Cardiac muscle cell (in vitro differentiated cells and primary cell): ENCODE data around the gene BFSP2. TPM values are rescaled to one million over a fixed set of nuclear protein-coding genes. Genes with fewer than 3 reads are reported as not detected.

Source experiments
- DNase-seq, 2 donors: peaks; one replicate each; pipeline versions ENCODE4 v3.0.0 to v3.0.0-alpha.2; 2010 to 2017; ENCODE audit warnings: low read depth in 1 of 2, low spot score in 1 of 2
- H3K27ac ChIP-seq: fragments of 200-600 bp; sonication (generic); 2 replicates; pipeline ENCODE4 v1.5.1; 2016
- H3K27me3 ChIP-seq: fragments of 200-600 bp; sonication (generic); 2 replicates; pipeline ENCODE4 v1.6.0; 2016; ENCODE audit warnings: control low read depth
- H3K36me3 ChIP-seq: fragments of 200-600 bp; sonication (generic); 2 replicates; pipeline ENCODE4 v1.5.1; 2016; ENCODE audit warnings: control low read depth
- H3K4me1 ChIP-seq: fragments of 200-600 bp; sonication (generic); 2 replicates; pipeline ENCODE4 v1.8.1; 2017; ENCODE audit warnings: low read depth, mild to moderate bottlenecking, mixed run types
- H3K4me3 ChIP-seq: fragments of 200-600 bp; sonication (generic); 2 replicates; pipeline ENCODE4 v1.5.1; 2016; ENCODE audit warnings: mild to moderate bottlenecking
- H3K9me3 ChIP-seq: fragments of 200-600 bp; sonication (generic); 2 replicates; pipeline ENCODE4 v1.5.1; 2017; ENCODE audit warnings: low read depth, mild to moderate bottlenecking, control low read depth
- CTCF ChIP-seq: IDR thresholded peaks from 2 replicates; pipeline ENCODE4 v1.5.1; 2012; ENCODE audit warnings: low read depth, mild to moderate bottlenecking, low read length
- polyA plus RNA-seq: library from polyadenylated mRNA; unstranded; fragments of >200 nt; fragmentation: Nextera tagmentation; extraction: Ambion mirVana; gene quantifications from 2 replicates; pipeline ENCODE4 v1.2.1, GENCODE V29; 2016
- total RNA-seq: library from RNA; depleted of rRNA; stranded (reverse); fragments of >200 nt; gene quantifications from 2 replicates; pipeline ENCODE4 v1.2.3, GENCODE V29; 2016

Gene BFSP2
- total and polyA plus RNA-seq, 2 experiments from 2014 or later = not detected

DNA sequence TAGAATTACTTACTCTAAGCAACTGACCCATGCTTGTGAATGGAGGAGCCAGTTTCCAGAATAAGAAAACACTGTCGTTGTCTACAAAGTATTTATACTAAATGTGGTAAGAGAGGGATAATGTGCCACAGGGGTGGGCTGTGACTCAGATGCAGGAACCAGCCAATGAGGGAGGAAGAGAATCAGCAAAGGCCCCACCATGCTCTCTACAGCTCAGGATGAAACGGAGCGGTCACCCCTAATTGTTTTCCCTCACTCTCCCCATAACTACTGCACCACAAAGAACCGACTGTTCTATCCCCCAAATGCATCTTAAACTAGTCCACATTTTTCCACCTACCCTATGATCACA lies 44.5 kb downstream of the BFSP2 start:
- no peaks in the 10 kb centered on the region for H3K36me3 ChIP-seq
- H3K4me3 ChIP-seq = no peak overlapping the region
- no peak for DNase-seq
- no peaks in the 10 kb centered on the region for H3K4me1 ChIP-seq
- no peak overlapping the region for H3K27ac ChIP-seq
- H3K9me3 ChIP-seq = no peaks in the 10 kb centered on the region
- no peak for TF ChIP-seq CTCF
- no peaks in the 10 kb centered on the region for H3K27me3 ChIP-seq

- no peak for TF ChIP-seq CTCF
- Histone ChIP-seq H3K27ac (no peak overlapping the region), H3K27me3 (no peaks in the 10 kb centered on the region), H3K4me3 (no peak overlapping the region), H3K9me3 (no peaks in the 10 kb centered on the region), H3K36me3 (no peaks in the 10 kb centered on the region), H3K4me1 (no peaks in the 10 kb centered on the region)
- no peak for DNase-seq
Measured at GRCh38 chr3:133445108-133445507, 45.3 kb downstream of the BFSP2 start.

DNA sequence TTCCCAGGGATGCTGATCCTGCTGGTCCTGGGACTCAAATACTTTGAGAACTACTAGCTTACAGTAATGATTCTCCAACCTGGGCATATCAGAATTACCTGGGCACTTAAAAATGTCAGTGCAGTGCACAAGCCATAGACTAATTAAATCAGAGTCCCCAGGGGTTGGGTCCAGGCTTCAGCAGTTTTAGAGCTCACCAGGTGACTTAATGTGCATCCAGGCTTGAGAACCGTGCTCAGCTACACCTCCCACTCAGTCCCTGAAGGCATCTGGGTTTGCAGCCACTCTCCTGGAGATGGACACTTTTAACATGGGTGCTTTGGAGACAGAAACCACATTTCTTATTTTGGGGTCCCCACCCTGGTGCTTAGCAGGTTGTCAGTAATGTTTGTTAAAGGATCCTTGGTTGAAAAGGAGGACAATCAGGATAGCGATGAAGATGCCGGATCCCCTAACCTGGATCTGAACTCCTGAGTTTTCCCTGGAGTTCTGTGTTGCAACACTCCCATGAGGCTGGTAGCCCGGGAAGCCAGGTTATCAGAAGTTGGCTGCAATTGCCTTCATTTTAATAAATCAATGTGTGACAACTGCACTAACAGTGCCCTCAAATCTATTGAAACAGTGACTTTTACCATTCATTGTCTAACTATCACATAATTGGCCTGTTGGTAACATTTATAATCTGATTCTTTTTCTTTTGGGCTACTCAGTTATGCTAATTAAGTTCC lies 48.1 kb downstream of the BFSP2 start:
- no peak overlapping the region for H3K27ac ChIP-seq
- DNase-seq = no peak
- no peaks in the 10 kb centered on the region for H3K9me3 ChIP-seq
- TF ChIP-seq CTCF = no peak
- no peaks in the 10 kb centered on the region for H3K27me3 ChIP-seq
- no peaks in the 10 kb centered on the region for H3K36me3 ChIP-seq
- no peak overlapping the region for H3K4me3 ChIP-seq
- no peaks in the 10 kb centered on the region for H3K4me1 ChIP-seq

DNA sequence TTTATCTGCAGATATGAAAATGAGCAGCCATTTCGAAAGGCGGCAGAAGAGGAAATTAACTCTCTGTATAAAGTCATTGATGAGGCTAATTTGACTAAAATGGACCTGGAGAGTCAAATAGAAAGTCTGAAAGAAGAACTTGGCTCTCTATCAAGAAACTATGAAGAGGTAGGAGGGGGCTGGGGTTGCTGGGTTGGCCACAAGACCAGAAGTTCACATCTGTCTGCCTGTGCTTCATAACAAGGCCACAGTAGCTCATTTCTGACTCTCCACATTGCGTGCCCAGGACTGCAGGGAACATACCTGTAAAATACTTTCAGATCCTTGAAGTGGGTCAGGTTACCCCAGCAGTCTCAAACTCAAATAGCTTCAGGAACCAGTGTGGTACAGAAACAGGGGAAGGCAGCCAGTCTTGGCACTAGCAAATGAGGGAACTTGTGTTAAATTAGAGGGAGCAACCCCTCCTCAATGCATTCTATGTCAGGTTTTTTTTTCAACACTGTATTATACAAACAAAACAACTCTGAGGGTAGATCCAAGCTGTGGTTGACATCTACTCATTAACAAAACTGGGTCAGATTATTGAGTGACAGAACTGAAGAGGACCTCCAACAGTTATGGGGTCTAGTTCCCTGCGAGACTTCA lies 48.7 kb downstream of the BFSP2 start:
- no peak overlapping the region for H3K27ac ChIP-seq
- no peaks in the 10 kb centered on the region for H3K36me3 ChIP-seq
- H3K4me3 ChIP-seq = no peak overlapping the region
- H3K27me3 ChIP-seq = no peaks in the 10 kb centered on the region
- DNase-seq = no peak
- no peaks in the 10 kb centered on the region for H3K4me1 ChIP-seq
- no peak for TF ChIP-seq CTCF
- H3K9me3 ChIP-seq = no peaks in the 10 kb centered on the region

DNA sequence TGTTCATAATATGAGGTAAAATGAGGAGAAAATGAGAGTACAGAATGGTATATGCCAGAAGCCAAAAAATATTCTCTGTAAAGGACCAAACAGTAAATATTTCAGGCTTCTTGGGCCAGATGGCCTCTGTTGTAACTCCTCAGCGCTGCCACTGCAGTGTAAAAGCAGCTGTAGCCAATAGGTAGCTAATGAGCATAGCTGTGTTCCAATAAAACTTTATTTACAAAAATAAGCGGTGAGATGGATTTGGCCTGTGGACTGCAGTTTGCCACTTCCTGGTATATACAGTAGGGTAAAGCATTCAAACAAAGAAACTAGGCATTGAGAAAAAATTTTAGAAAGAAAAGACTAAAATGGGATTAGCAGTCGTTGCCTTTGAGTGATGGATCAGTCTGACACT lies 51.5 kb downstream of the BFSP2 start:
- Histone ChIP-seq H3K27me3 (no peaks in the 10 kb centered on the region), H3K27ac (no peak overlapping the region), H3K9me3 (no peaks in the 10 kb centered on the region), H3K36me3 (no peaks in the 10 kb centered on the region), H3K4me1 (no peaks in the 10 kb centered on the region), H3K4me3 (no peak overlapping the region)
- DNase-seq = no peak
- TF ChIP-seq CTCF = no peak
